Measurements from ENCODE around the gene TRAK1.

TRAK1 gene

GRCh38 chr3:42213417-42213816 lies 122.3 kb downstream of the TRAK1 start:
- no peak for DNase-seq (ENCODE audit: low read depth)
- no peak for TF ChIP-seq CTCF (conservative IDR thresholded peaks at IDR 0.05; ENCODE audit: low read length)
- H3K4me3 ChIP-seq (ENCODE audit: low read length), result no peak overlapping the region

GRCh38 chr3:42214064-42214463 lies 122.9 kb downstream of the TRAK1 start:
- no peak for TF ChIP-seq CTCF (conservative IDR thresholded peaks at IDR 0.05; ENCODE audit: low read length)
- no peak overlapping the region for H3K4me3 ChIP-seq (ENCODE audit: low read length)
- DNase-seq (ENCODE audit: low read depth), result no peak

- no peak overlapping the region for H3K4me3 ChIP-seq (ENCODE audit: low read length)
- TF ChIP-seq CTCF (conservative IDR thresholded peaks at IDR 0.05; ENCODE audit: low read length), result no peak
- DNase-seq (ENCODE audit: low read depth), result peak; percentile 55
Measured at GRCh38 chr3:42214565-42215283, 123.6 kb downstream of the TRAK1 start.

GRCh38 chr3:42216302-42216701 lies 125.1 kb downstream of the TRAK1 start:
- DNase-seq (ENCODE audit: low read depth), result no peak
- no peak overlapping the region for H3K4me3 ChIP-seq (ENCODE audit: low read length)
- no peak for TF ChIP-seq CTCF (conservative IDR thresholded peaks at IDR 0.05; ENCODE audit: low read length)

- no peak overlapping the region for H3K4me3 ChIP-seq (ENCODE audit: low read length)
- DNase-seq (ENCODE audit: low read depth), result peak; percentile 46
- TF ChIP-seq CTCF (conservative IDR thresholded peaks at IDR 0.05; ENCODE audit: low read length), result no peak
Measured at GRCh38 chr3:42216931-42217333, 125.8 kb downstream of the TRAK1 start.

- no peak for TF ChIP-seq CTCF (conservative IDR thresholded peaks at IDR 0.05; ENCODE audit: low read length)
- DNase-seq (ENCODE audit: low read depth), result no peak
Measured at GRCh38 chr3:42220436-42221121, 129.4 kb downstream of the TRAK1 start.

More at GRCh38 chr3:42220436-42221121, 129.4 kb downstream of the TRAK1 start:
- no peak overlapping the region for H3K4me3 ChIP-seq (ENCODE audit: low read length)

All from AG10803 (cell line).